Neural progenitor cell (in vitro differentiated cells): ENCODE measurements around the gene F8A3. TPM values are rescaled to one million over a fixed set of nuclear protein-coding genes. Genes with fewer than 3 reads are reported as not detected.
"Not testable (repeated sequence)": the region's sequence is repeated elsewhere in the genome, so short reads cannot be mapped to it uniquely, and the experiment has no call there.

Source experiments
- DNase-seq: peaks from one replicate; pipeline ENCODE4 v3.0.0-alpha.2; 2016; ENCODE audit warnings: low spot score
- H2AFZ ChIP-seq: fragments of 200-600 bp; sonication (generic); replicated peaks from 2 replicates; pipeline ENCODE4 v1.6.1; 2016; ENCODE audit warnings: antibody characterized with exemption
- H3F3A ChIP-seq: fragments of 200-600 bp; sonication (generic); 2 replicates; pipeline ENCODE4 v1.6.1; 2016; ENCODE audit warnings: antibody characterized with exemption, low read depth
- H3K27ac ChIP-seq: fragments of 200-600 bp; sonication (generic); 2 replicates; pipeline ENCODE4 v1.5.1; 2016; ENCODE audit warnings: mild to moderate bottlenecking
- H3K27me3 ChIP-seq: fragments of 200-600 bp; sonication (generic); 2 replicates; pipeline ENCODE4 v1.6.1; 2016; ENCODE audit warnings: mild to moderate bottlenecking, moderate library complexity
- H3K36me3 ChIP-seq: fragments of 200-600 bp; sonication (generic); 2 replicates; pipeline ENCODE4 v1.5.1; 2016
- H3K4me1 ChIP-seq: fragments of 200-600 bp; sonication (generic); 2 replicates; pipeline ENCODE4 v1.6.1; 2016; ENCODE audit warnings: mixed run types
- H3K4me2 ChIP-seq: fragments of 200-600 bp; sonication (generic); 2 replicates; pipeline ENCODE4 v1.6.1; 2016
- H3K4me3 ChIP-seq: fragments of 200-600 bp; sonication (generic); 2 replicates; pipeline ENCODE4 v1.5.1; 2016
- H3K79me2 ChIP-seq: fragments of 200-600 bp; sonication (generic); 2 replicates; pipeline ENCODE4 v1.6.1; 2016; ENCODE audit warnings: low read depth
- H3K9ac ChIP-seq: fragments of 200-600 bp; sonication (generic); 2 replicates; pipeline ENCODE4 v1.6.1; 2016
- H3K9me3 ChIP-seq: fragments of 200-600 bp; sonication (generic); 2 replicates; pipeline ENCODE4 v1.5.1; 2016; ENCODE audit warnings: low read depth
- H4K20me1 ChIP-seq: fragments of 200-600 bp; sonication (generic); 2 replicates; pipeline ENCODE4 v1.6.1; 2016; ENCODE audit warnings: low read depth
- H3K27ac Mint-ChIP-seq: 3 replicates; pipeline ENCODE4 v1.8.0; 2021; ENCODE audit warnings: mixed read lengths
- H3K27me3 Mint-ChIP-seq: 2 replicates; pipeline ENCODE4 v1.8.0; 2022; ENCODE audit warnings: low read depth, mild to moderate bottlenecking, inconsistent platforms, moderate library complexity, mixed read lengths; ENCODE audit not compliant: insufficient read depth
- H3K36me3 Mint-ChIP-seq: 3 replicates; pipeline ENCODE4 v1.8.0; 2021; ENCODE audit warnings: mixed read lengths
- H3K4me1 Mint-ChIP-seq: 3 replicates; pipeline ENCODE4 v1.8.0; 2021; ENCODE audit warnings: mixed read lengths
- H3K4me3 Mint-ChIP-seq: 3 replicates; pipeline ENCODE4 v1.8.0; 2021; ENCODE audit warnings: mild to moderate bottlenecking, moderate library complexity, mixed read lengths
- H3K9me3 Mint-ChIP-seq: 3 replicates; pipeline ENCODE4 v1.8.0; 2020; ENCODE audit warnings: mixed read lengths
- CTCF ChIP-seq: fragments of 200-600 bp; sonication (generic); IDR thresholded peaks from 2 replicates; pipeline ENCODE4 v1.5.1; 2017; ENCODE audit warnings: antibody characterized with exemption, mild to moderate bottlenecking
- EZH2 ChIP-seq: fragments of 200-600 bp; sonication (generic); IDR thresholded peaks from 2 replicates; pipeline ENCODE4 v1.6.1; 2017; ENCODE audit warnings: antibody characterized with exemption, mild to moderate bottlenecking, moderate library complexity
- EZH2phosphoT487 ChIP-seq: fragments of 200-600 bp; sonication (generic); IDR thresholded peaks from 2 replicates; pipeline ENCODE4 v1.6.1; 2017; ENCODE audit warnings: antibody characterized with exemption
- total RNA-seq: library from RNA; depleted of rRNA; stranded (reverse); fragments of >200 nt; gene quantifications from 2 replicates; pipeline ENCODE4 v1.2.3, GENCODE V29; 2015; ENCODE audit warnings: low replicate concordance

Gene F8A3
- total RNA-seq, 1 donor from 2014 or later, result 0.73 TPM

- H3K36me3 Mint-ChIP-seq, H3F3A ChIP-seq, H4K20me1 ChIP-seq, H3K4me1 Mint-ChIP-seq, H3K79me2 ChIP-seq, H2AFZ ChIP-seq, H3K9me3 ChIP-seq, H3K27ac Mint-ChIP-seq, H3K4me3 ChIP-seq, H3K27me3 ChIP-seq, H3K27ac ChIP-seq, H3K9me3 Mint-ChIP-seq, H3K4me3 Mint-ChIP-seq, H3K9ac ChIP-seq, H3K4me1 ChIP-seq, H3K36me3 ChIP-seq, H3K27me3 Mint-ChIP-seq, DNase-seq, H3K4me2 ChIP-seq: not testable (repeated sequence)
Observed at GRCh38 chrX:155457761-155458447, 516 bp downstream of the F8A3 start.

- Histone ChIP-seq H3K27me3 (no peaks in the 10 kb centered on the region), H3K4me1 (no peaks in the 10 kb centered on the region), H4K20me1 (no peaks in the 10 kb centered on the region), H3K9me3 (peaks cover 9% of the 10 kb centered on the region), H2AFZ (no peak overlapping the region), H3K4me2 (no peak overlapping the region), H3F3A (no peaks in the 10 kb centered on the region), H3K27ac (no peak overlapping the region), H3K79me2 (no peaks in the 10 kb centered on the region), H3K9ac (no peak overlapping the region), H3K36me3 (no peaks in the 10 kb centered on the region), H3K4me3 (no peak overlapping the region)
- Mint-ChIP-seq H3K4me3 (no peak overlapping the region), H3K9me3 (peaks cover 39% of the 10 kb centered on the region), H3K27me3 (peaks cover 2% of the 10 kb centered on the region), H3K36me3 (peaks cover 3% of the 10 kb centered on the region), H3K27ac (no peak overlapping the region), H3K4me1 (no peaks in the 10 kb centered on the region)
- no peak for DNase-seq
- TF ChIP-seq CTCF (no peak), EZH2 (no peak), EZH2phosphoT487 (no peak)
Observed at GRCh38 chrX:155441097-155441496, 17.3 kb downstream of the F8A3 start.

- no peak overlapping the region for H3K9ac ChIP-seq
- Mint-ChIP-seq H3K36me3 (peaks cover 3% of the 10 kb centered on the region), H3K27me3 (no peaks in the 10 kb centered on the region), H3K27ac (no peak overlapping the region), H3K4me1 (no peaks in the 10 kb centered on the region), H3K9me3 (peaks cover 19% of the 10 kb centered on the region), H3K4me3 (no peak overlapping the region)
- H3K79me2 ChIP-seq, result no peaks in the 10 kb centered on the region
- no peak overlapping the region for H2AFZ ChIP-seq
- H3K36me3 ChIP-seq, result no peaks in the 10 kb centered on the region
- H3K4me1 ChIP-seq, result no peaks in the 10 kb centered on the region
- H3K27me3 ChIP-seq, result no peaks in the 10 kb centered on the region
- peaks cover 3% of the 10 kb centered on the region for H3K9me3 ChIP-seq
- H4K20me1 ChIP-seq, result no peaks in the 10 kb centered on the region
- no peaks in the 10 kb centered on the region for H3F3A ChIP-seq
- no peak for DNase-seq
- no peak overlapping the region for H3K27ac ChIP-seq
- TF ChIP-seq EZH2 (no peak), CTCF (no peak), EZH2phosphoT487 (no peak)
- H3K4me2 ChIP-seq, result no peak overlapping the region
- no peak overlapping the region for H3K4me3 ChIP-seq
Observed at GRCh38 chrX:155435744-155436112, 22.7 kb downstream of the F8A3 start.

GRCh38 chrX:155434906-155435743, 23.3 kb downstream of the F8A3 start:
- Histone ChIP-seq H3K4me2 (no peak overlapping the region), H3K27ac (no peak overlapping the region), H3K9me3 (peaks cover 3% of the 10 kb centered on the region), H3K4me3 (no peak overlapping the region), H3F3A (no peaks in the 10 kb centered on the region), H3K36me3 (no peaks in the 10 kb centered on the region), H4K20me1 (no peaks in the 10 kb centered on the region), H3K9ac (no peak overlapping the region), H3K79me2 (no peaks in the 10 kb centered on the region), H3K4me1 (no peaks in the 10 kb centered on the region), H2AFZ (no peak overlapping the region), H3K27me3 (no peaks in the 10 kb centered on the region)
- H3K4me1 Mint-ChIP-seq, result no peaks in the 10 kb centered on the region
- no peak for DNase-seq
- H3K36me3 Mint-ChIP-seq, result peaks cover under 1% of the 10 kb centered on the region
- no peak overlapping the region for H3K4me3 Mint-ChIP-seq
- peaks cover 20% of the 10 kb centered on the region for H3K9me3 Mint-ChIP-seq
- H3K27me3 Mint-ChIP-seq, result no peaks in the 10 kb centered on the region
- H3K27ac Mint-ChIP-seq, result no peak overlapping the region
- TF ChIP-seq EZH2phosphoT487, result no peak
- no peak for TF ChIP-seq CTCF
- no peak for TF ChIP-seq EZH2
